ENCODE data around the gene PPP1R3D.

Gene PPP1R3D

GRCh38 chr20:59948828-59949720 lies 9.0 kb upstream of the PPP1R3D start:
- DNase-seq (ENCODE audit: insufficient read length, low spot score) (no peak), FAIRE-seq (no peak)

- FAIRE-seq (no peak), DNase-seq (ENCODE audit: insufficient read length, low spot score) (no peak)
These were observed 8.1 kb upstream of the PPP1R3D start for GRCh38 chr20:59948212-59948611.

GRCh38 chr20:59947376-59947775 lies 7.3 kb upstream of the PPP1R3D start:
- FAIRE-seq (no peak), DNase-seq (ENCODE audit: insufficient read length, low spot score) (no peak)

GRCh38 chr20:59945731-59946130 lies 5.6 kb upstream of the PPP1R3D start:
- FAIRE-seq: no peak

GRCh38 chr20:59945175-59945574 lies 5.1 kb upstream of the PPP1R3D start:
- DNase-seq (ENCODE audit: insufficient read length, low spot score) (no peak), FAIRE-seq (no peak)

More at GRCh38 chr20:59945731-59946130, 5.6 kb upstream of the PPP1R3D start:
- no peak for DNase-seq (ENCODE audit: insufficient read length, low spot score)

GRCh38 chr20:59944726-59945125 lies 4.6 kb upstream of the PPP1R3D start:
- DNase-seq (ENCODE audit: insufficient read length, low spot score) (no peak), FAIRE-seq (no peak)

- FAIRE-seq: no peak
- DNase-seq (ENCODE audit: insufficient read length, low spot score): no peak
These were observed 2.1 kb upstream of the PPP1R3D start for GRCh38 chr20:59942245-59942644.

- DNase-seq (ENCODE audit: insufficient read length, low spot score): no peak
- FAIRE-seq: no peak
These were observed 820 bp upstream of the PPP1R3D start for GRCh38 chr20:59940956-59941294.

GRCh38 chr20:59939879-59940128 lies 301 bp downstream of the PPP1R3D start:
- DNase-seq (ENCODE audit: insufficient read length, low spot score) (no peak), FAIRE-seq (no peak)

GRCh38 chr20:59939052-59939878 lies 840 bp downstream of the PPP1R3D start:
- FAIRE-seq (no peak), DNase-seq (ENCODE audit: insufficient read length, low spot score) (no peak)

GRCh38 chr20:59938696-59939051 lies 1.4 kb downstream of the PPP1R3D start:
- DNase-seq (ENCODE audit: insufficient read length, low spot score) (no peak), FAIRE-seq (no peak)

GRCh38 chr20:59938221-59938620 lies 1.9 kb downstream of the PPP1R3D start:
- DNase-seq (ENCODE audit: insufficient read length, low spot score) (no peak), FAIRE-seq (no peak)

GRCh38 chr20:59937150-59937549 lies 3.0 kb downstream of the PPP1R3D start:
- DNase-seq (ENCODE audit: insufficient read length, low spot score) (no peak), FAIRE-seq (no peak)

- no peak for FAIRE-seq
- no peak for DNase-seq (ENCODE audit: insufficient read length, low spot score)
These were observed 3.7 kb downstream of the PPP1R3D start for GRCh38 chr20:59936409-59936808.

GRCh38 chr20:59935457-59936185 lies 4.5 kb downstream of the PPP1R3D start:
- DNase-seq (ENCODE audit: insufficient read length, low spot score): no peak
- no peak for FAIRE-seq

- FAIRE-seq: peak; percentile 67
These were observed 6.1 kb downstream of the PPP1R3D start for GRCh38 chr20:59933849-59934585.

GRCh38 chr20:59933296-59933848 lies 6.7 kb downstream of the PPP1R3D start, which contains the start of gene SYCP2:
Gene SYCP2, minus strand, starts transcription at chr20:59933637. Its CDS starts 11,224 bp downstream, at chr20:59922413.
- no peak for FAIRE-seq
- no peak for DNase-seq (ENCODE audit: insufficient read length, low spot score)

More at GRCh38 chr20:59933849-59934585, 6.1 kb downstream of the PPP1R3D start:
- peak; percentile 90 for DNase-seq (ENCODE audit: insufficient read length, low spot score)

- DNase-seq (ENCODE audit: insufficient read length, low spot score): no peak
- no peak for FAIRE-seq
These were observed 7.3 kb downstream of the PPP1R3D start for GRCh38 chr20:59932616-59933295.

GRCh38 chr20:59931511-59932312 lies 8.4 kb downstream of the PPP1R3D start:
- DNase-seq (ENCODE audit: insufficient read length, low spot score) (no peak), FAIRE-seq (no peak)
